GM21825 (cell line): ENCODE results near the gene AKIRIN2.
A peak's percentile ranks its signal among the peaks of the same experiment; 100 is the strongest.

Source experiments
- ATAC-seq: cut with Tn5 transposase; IDR thresholded peaks from one replicate; pipeline ENCODE4 v1.9.1; 2021; ENCODE audit warnings: mild to moderate bottlenecking, moderate library complexity; ENCODE audit not compliant: unreplicated experiment

AKIRIN2 gene

GRCh38 chr6:87656857-87657256 lies 45.2 kb downstream of the AKIRIN2 start:
- ATAC-seq: peak; percentile 81

- no peak for ATAC-seq
These were observed 46.2 kb downstream of the AKIRIN2 start for GRCh38 chr6:87655824-87656223.

GRCh38 chr6:87654875-87655454 lies 47.1 kb downstream of the AKIRIN2 start:
- no peak for ATAC-seq

GRCh38 chr6:87654122-87654521 lies 47.9 kb downstream of the AKIRIN2 start:
- no peak for ATAC-seq

- no peak for ATAC-seq
These were observed 48.7 kb downstream of the AKIRIN2 start for GRCh38 chr6:87653074-87653962.

DNA sequence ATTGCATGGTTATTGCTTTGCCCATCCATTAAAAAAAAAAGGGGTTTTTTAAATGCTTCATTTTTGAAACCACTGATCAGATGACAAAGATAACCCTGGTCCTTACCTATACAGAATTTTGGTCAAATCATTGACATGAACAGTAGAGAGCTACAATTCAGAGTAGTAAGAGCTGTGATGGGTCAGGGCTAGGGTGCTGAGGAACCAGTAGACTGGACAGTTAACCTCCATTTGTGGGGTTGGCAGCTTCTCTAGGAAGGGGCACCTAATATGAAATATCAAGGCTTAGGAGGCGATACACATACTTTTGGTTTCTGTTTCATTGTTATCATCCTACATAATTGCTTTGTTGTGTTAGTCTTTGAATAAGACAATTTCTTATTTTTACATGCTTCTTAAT lies 57.0 kb downstream of the AKIRIN2 start:
- no peak for ATAC-seq

DNA sequence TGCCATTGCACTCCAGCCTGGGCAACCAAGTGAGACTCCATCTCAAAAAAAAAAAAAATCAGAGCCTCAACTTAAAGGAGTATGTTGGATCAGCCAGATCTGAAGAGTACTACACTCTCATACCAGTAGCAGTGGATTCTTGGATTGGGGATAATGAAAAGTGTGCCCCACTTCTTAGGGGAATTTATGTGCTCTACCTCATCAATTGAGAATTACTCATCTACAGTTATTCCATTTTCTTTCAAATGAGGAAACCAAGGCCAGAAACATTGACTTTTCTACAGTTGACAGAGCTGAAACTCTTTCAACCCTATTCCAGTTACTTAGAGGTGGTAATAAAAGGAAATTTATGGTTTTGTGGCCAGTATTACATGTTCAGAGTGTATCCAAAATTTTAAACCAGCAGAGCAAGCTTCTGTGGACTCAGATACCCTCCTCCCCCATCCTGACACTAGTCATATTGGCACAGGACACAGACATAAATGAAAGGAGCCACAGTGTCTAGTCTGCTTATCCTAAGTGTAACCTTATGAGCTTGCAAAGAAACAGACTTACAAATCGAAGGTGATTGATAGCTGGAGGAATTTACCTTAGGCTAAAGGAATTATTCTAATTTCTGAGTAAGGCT lies 60.9 kb downstream of the AKIRIN2 start:
- no peak for ATAC-seq

DNA sequence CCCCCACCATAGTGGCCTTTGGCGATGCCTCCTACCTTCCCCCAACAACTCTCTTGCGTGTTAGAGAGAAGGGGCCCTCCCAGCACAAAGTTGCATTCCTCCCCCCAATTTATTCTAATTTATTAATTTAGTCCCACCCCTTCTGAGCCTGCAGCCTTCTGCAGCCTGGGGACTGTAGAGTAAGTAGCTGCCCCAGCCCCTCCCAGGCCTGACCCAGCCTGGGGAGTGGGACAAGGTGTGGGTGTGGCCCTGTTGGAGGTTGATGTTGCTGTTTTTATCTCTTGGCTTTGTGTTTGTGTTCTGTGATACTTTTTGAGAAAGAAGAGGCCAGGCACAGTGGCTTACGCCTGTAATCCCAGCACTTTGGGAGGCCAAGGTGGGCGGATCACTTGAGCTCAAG lies 62.7 kb downstream of the AKIRIN2 start:
- no peak for ATAC-seq

GRCh38 chr6:87637106-87637505 lies 64.9 kb downstream of the AKIRIN2 start:
- no peak for ATAC-seq

DNA sequence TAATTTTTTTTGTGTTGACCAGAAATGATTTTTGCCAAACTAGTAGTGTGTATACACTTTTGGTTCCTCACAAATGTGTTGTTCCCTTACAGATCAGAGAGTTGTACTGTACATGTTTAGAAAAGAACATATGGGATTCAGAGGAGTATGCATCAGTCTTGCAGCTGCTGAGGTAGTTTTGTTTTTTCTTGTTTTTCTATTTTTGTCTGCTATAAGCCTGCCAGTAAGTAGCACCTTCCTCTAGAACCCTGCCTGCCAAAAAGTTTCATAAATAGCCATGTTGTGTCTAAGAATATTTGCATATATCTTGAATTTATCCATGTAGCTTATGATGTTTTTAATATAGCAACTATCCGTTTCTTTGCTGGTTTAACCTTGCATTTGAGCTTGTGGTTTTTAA lies 65.7 kb downstream of the AKIRIN2 start:
- ATAC-seq: no peak

- ATAC-seq: no peak
These were observed 68.2 kb downstream of the AKIRIN2 start for GRCh38 chr6:87633851-87634250.

DNA sequence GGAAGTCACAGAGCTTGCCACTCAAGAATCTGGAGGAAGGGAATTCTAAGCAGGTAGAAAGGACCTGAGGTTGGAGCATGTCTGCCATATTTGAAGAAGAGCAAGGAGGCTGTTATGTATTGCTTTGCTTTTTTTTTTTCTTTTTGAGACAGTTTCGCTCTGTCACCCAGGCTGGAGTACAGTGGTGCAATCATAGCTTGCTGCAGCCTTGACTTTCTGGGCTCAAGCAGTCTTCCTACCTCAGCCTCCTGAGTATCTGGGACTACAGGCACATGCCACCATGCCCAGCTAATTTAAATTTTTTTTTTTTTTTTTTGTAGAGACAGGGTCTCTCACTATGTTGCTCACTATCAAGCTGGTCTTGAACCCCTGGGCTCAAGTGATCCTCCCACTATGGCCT lies 71.3 kb downstream of the AKIRIN2 start:
- ATAC-seq: no peak

- no peak for ATAC-seq
These were observed 73.2 kb downstream of the AKIRIN2 start for GRCh38 chr6:87628881-87629280.

- no peak for ATAC-seq
These were observed 73.6 kb downstream of the AKIRIN2 start for GRCh38 chr6:87628424-87628823.
